IPS-18a (cell line): ENCODE measurements around the gene ATP2B3.
A peak's percentile ranks its signal among the peaks of the same experiment; 100 is the strongest.
"Not testable (repeated sequence)": the region's sequence is repeated elsewhere in the genome, so short reads cannot be mapped to it uniquely, and the experiment has no call there.

Source experiments
- H3K27ac ChIP-seq: one replicate; pipeline ENCODE4 v1.5.1; 2013; ENCODE audit warnings: low read length
- H3K27me3 ChIP-seq: one replicate; pipeline ENCODE4 v1.6.1; 2013; ENCODE audit warnings: mild to moderate bottlenecking, low read length; ENCODE audit not compliant: control insufficient read depth, insufficient read depth
- H3K36me3 ChIP-seq: one replicate; pipeline ENCODE4 v1.6.1; 2013; ENCODE audit warnings: low read depth, low read length; ENCODE audit not compliant: control insufficient read depth
- H3K4me1 ChIP-seq: one replicate; pipeline ENCODE4 v1.6.1; 2013; ENCODE audit warnings: low read depth, low read length; ENCODE audit not compliant: control insufficient read depth
- H3K4me3 ChIP-seq: one replicate; pipeline ENCODE4 v1.5.1; 2013; ENCODE audit warnings: low read length
- H3K9ac ChIP-seq: one replicate; pipeline ENCODE4 v1.6.1; 2013; ENCODE audit warnings: mild to moderate bottlenecking, low read length, moderate library complexity
- H3K9me3 ChIP-seq: one replicate; pipeline ENCODE4 v1.6.1; 2013; ENCODE audit warnings: low read depth, low read length; ENCODE audit not compliant: control insufficient read depth

ATP2B3 gene

DNA sequence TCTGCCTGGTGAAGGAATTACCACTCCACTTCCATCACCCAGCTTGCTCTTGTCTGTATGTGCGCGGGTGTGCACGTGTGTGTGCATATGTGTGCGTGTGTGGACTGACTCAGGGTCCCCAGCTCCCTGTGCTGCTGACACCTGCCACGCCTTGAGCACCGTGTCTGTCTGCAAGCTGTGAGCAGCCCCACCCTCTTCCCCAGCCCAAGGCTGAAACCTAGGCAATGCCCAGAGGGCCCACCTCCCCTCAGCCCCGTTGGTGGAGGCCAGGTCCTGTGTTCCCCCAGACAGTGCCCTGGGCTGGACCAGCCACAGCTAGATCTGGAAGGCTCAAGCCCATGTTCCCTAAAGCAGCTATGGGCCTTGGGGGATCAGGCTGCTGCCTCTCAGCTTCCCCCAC is 83.5 kb downstream of the ATP2B3 start:
- Histone ChIP-seq H3K36me3 (no peaks in the 10 kb centered on the region), H3K4me1 (no peaks in the 10 kb centered on the region), H3K4me3 (no peak overlapping the region)

DNA sequence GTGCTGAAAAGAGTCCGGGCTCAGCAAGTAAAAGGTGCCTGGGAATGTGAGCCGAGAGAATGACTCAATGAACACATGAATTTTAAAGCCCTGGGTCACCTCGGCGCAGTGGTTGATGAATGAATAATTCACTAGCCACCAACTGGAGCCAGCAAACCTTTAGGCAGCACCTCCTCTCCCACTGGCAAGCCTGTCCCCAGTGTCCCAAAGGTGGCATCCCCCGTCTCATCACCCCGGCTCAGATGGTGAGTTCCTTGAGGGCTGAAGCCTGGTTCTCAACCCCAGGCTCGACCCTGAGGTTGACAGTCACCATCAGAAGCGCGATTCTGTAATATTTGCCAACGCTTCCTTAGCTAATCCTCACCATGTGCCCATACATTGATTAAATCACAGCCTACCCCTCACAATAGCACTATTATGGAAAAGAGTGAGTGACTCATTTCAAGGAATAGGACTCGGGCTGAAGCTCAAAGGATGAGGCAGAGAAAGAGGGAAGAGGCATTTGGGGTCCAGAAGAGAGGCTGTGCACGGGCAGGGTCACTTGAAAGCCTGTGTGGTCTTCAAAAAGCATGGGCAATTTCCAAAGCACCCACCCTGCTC is 84.2 kb downstream of the ATP2B3 start:
- Histone ChIP-seq H3K27me3 (peaks cover 6% of the 10 kb centered on the region), H3K36me3 (no peaks in the 10 kb centered on the region), H3K9me3 (no peaks in the 10 kb centered on the region), H3K4me3 (no peak overlapping the region), H3K4me1 (no peaks in the 10 kb centered on the region), H3K27ac (no peak overlapping the region), H3K9ac (no peak overlapping the region)

More for the DNA sequence above, 83.5 kb downstream of the ATP2B3 start:
- H3K9ac ChIP-seq: no peak overlapping the region
- no peaks in the 10 kb centered on the region for H3K9me3 ChIP-seq
- no peak overlapping the region for H3K27ac ChIP-seq
- peaks cover 6% of the 10 kb centered on the region for H3K27me3 ChIP-seq

GRCh38 chrX:153602601-153603000 is 85.2 kb downstream of the ATP2B3 start:
- no peaks in the 10 kb centered on the region for H3K4me1 ChIP-seq
- no peak overlapping the region for H3K9ac ChIP-seq
- H3K27ac ChIP-seq: no peak overlapping the region
- no peaks in the 10 kb centered on the region for H3K36me3 ChIP-seq
- H3K9me3 ChIP-seq: no peaks in the 10 kb centered on the region
- peaks cover 6% of the 10 kb centered on the region for H3K27me3 ChIP-seq
- H3K4me3 ChIP-seq: no peak overlapping the region

- H3K27ac ChIP-seq: no peak overlapping the region
- no peaks in the 10 kb centered on the region for H3K36me3 ChIP-seq
- H3K9me3 ChIP-seq: no peaks in the 10 kb centered on the region
- H3K27me3 ChIP-seq: peaks cover 1% of the 10 kb centered on the region
- H3K4me3 ChIP-seq: no peak overlapping the region
- no peak overlapping the region for H3K9ac ChIP-seq
- H3K4me1 ChIP-seq: no peaks in the 10 kb centered on the region
Observed at GRCh38 chrX:153603131-153603656, 85.8 kb downstream of the ATP2B3 start.

GRCh38 chrX:153604666-153605380 is 87.4 kb downstream of the ATP2B3 start:
- peaks cover 14% of the 10 kb centered on the region for H3K27me3 ChIP-seq
- H3K4me1 ChIP-seq, H3K9ac ChIP-seq, H3K4me3 ChIP-seq, H3K9me3 ChIP-seq, H3K36me3 ChIP-seq, H3K27ac ChIP-seq: not testable (repeated sequence)

DNA sequence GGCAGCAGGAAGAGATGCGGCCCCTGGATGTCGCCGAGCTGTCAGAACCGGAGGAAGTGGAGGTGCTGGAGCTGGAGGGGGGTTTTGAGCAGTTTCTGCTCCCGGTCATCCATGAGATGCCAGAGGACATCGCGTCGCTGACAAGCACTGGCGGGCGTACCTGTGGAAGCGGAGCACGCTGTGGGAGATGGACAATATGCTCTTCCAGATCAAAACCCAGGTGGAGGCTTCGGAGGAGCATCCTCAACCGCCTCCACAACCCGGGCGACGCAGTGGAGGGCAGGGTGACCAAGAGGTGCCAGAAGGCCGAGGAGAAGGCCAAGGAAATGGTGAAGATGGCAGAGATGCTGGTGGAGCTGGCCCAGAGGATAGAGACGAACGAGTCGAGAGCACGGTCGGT is 89.1 kb downstream of the ATP2B3 start:
- no peak overlapping the region for H3K9ac ChIP-seq
- peaks cover 24% of the 10 kb centered on the region for H3K27me3 ChIP-seq
- H3K27ac ChIP-seq: no peak overlapping the region
- H3K9me3 ChIP-seq: peaks cover 5% of the 10 kb centered on the region
- no peaks in the 10 kb centered on the region for H3K4me1 ChIP-seq
- no peaks in the 10 kb centered on the region for H3K36me3 ChIP-seq
- H3K4me3 ChIP-seq: no peak overlapping the region

DNA sequence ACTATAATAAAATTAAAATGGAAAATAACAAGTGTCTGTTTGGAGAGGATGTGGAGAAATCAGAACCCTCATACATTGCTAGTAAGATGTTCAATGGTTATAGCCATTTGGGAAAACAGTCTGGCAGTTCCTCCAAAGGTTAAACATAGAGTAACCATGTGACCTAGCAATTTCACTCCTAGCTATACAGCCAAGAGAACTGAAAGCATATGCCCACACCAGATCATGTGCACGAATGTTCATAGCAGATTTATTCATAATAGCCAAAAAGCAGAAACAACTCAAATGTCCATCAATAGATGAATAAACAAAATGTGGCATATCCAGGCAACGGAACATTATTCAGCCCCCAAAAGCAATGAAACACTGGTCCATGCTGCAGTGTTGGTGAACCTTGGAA is 90.9 kb downstream of the ATP2B3 start:
- Histone ChIP-seq H3K4me3 (no peak overlapping the region), H3K36me3 (no peaks in the 10 kb centered on the region), H3K9ac (no peak overlapping the region), H3K27ac (no peak overlapping the region), H3K9me3 (peaks cover 5% of the 10 kb centered on the region), H3K4me1 (no peaks in the 10 kb centered on the region), H3K27me3 (peaks cover 24% of the 10 kb centered on the region)

DNA sequence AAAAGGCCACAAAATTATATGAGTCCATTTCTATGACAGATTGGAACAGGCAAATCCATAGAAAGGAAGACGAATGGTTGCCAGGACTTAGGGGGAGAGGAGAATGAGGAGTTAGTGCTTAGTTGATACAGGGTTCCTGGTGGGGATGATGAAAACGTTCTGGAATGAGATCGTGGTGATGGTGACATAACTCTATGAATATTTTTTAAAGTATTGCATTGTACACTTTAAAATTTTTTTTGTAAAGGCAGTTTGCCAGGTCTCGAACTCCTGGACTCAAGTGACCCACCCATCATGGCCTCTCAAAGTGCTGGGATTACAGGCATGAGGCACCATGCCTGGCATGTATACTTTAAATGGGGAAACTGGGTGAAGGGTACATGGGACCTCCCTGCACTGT is 91.4 kb downstream of the ATP2B3 start:
- Histone ChIP-seq H3K9me3 (peaks cover 5% of the 10 kb centered on the region), H3K27ac (no peak overlapping the region), H3K4me3 (no peak overlapping the region), H3K27me3 (peaks cover 24% of the 10 kb centered on the region), H3K9ac (no peak overlapping the region), H3K4me1 (no peaks in the 10 kb centered on the region), H3K36me3 (no peaks in the 10 kb centered on the region)

GRCh38 chrX:153609917-153610835 is 92.7 kb downstream of the ATP2B3 start:
- peak overlapping the region; percentile 9 for H3K4me3 ChIP-seq
- H3K9ac ChIP-seq: no peak overlapping the region
- peaks cover 24% of the 10 kb centered on the region for H3K27me3 ChIP-seq
- peaks cover 5% of the 10 kb centered on the region for H3K9me3 ChIP-seq
- H3K4me1 ChIP-seq: no peaks in the 10 kb centered on the region
- H3K27ac ChIP-seq: no peak overlapping the region
- no peaks in the 10 kb centered on the region for H3K36me3 ChIP-seq

- peaks cover 24% of the 10 kb centered on the region for H3K27me3 ChIP-seq
Observed at GRCh38 chrX:153610836-153611213, 93.4 kb downstream of the ATP2B3 start.

GRCh38 chrX:153611298-153612095 is 94.1 kb downstream of the ATP2B3 start:
- peaks cover 24% of the 10 kb centered on the region for H3K27me3 ChIP-seq
- H3K9me3 ChIP-seq: peaks cover 10% of the 10 kb centered on the region

More at GRCh38 chrX:153610836-153611213, 93.4 kb downstream of the ATP2B3 start:
- H3K4me1 ChIP-seq: no peaks in the 10 kb centered on the region
- H3K27ac ChIP-seq: no peak overlapping the region
- no peak overlapping the region for H3K9ac ChIP-seq
- peaks cover 5% of the 10 kb centered on the region for H3K9me3 ChIP-seq
- no peaks in the 10 kb centered on the region for H3K36me3 ChIP-seq
- H3K4me3 ChIP-seq: peak overlapping the region; percentile 9

More at GRCh38 chrX:153611298-153612095, 94.1 kb downstream of the ATP2B3 start:
- H3K9ac ChIP-seq: no peak overlapping the region
- no peak overlapping the region for H3K27ac ChIP-seq
- H3K36me3 ChIP-seq: no peaks in the 10 kb centered on the region
- no peaks in the 10 kb centered on the region for H3K4me1 ChIP-seq
- no peak overlapping the region for H3K4me3 ChIP-seq
